Endometrium (tissue), 2 donors: ENCODE data around the gene SDC4.
"Not testable (repeated sequence)": the region's sequence is repeated elsewhere in the genome, so short reads cannot be mapped to it uniquely, and the experiment has no call there.

Experiments
- FAIRE-seq: peaks from 2 replicates; lab custom pipeline; 2012; peaks lifted over from hg19 to GRCh38; lab: Jason Lieb, UNC
- donor health status: control.
- donor health status: control.

Gene SDC4

DNA sequence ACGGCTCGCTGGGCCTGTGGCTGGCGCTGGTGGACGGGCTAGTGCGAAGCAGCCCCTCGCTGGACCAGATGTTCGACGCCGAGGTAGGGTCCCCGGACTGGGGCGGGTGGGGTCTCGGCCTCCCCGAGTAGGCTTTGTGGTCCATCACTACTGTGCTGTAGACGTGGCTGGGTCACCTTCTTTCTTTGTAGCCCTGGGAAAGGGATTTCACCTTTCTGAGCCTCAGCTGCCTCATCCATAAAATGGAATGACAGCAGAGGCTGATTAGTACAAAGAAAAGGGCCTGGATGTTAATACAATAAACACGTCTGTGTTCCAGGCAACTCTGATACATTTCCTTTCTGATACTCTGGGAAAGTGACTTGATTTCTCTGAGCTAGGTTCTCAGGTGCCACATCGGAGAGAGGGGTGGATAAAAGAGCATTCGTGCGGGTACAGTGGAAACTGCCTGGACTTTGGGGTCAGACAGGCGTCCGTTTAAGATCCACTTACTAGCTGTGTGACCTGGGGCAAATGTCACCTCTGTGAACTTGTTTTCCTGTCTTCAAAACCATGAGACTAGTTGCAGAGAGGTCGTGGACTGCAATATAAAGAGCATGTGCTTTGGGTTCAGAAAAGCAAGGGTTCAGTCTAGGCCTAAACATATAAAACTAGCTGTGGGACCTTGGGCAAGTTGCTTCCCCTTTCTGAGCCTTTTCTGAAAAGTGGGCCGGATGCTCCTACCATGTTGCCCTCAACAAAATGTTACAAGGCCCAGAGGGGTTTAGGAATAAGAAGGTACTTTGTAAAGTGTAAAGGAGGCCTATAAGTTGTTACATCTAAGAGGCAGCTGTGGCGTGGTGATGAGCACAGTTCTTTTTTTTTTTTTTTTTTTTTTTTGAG, 15.6 kb upstream of the SDC4 start:
- FAIRE-seq, result no peak

DNA sequence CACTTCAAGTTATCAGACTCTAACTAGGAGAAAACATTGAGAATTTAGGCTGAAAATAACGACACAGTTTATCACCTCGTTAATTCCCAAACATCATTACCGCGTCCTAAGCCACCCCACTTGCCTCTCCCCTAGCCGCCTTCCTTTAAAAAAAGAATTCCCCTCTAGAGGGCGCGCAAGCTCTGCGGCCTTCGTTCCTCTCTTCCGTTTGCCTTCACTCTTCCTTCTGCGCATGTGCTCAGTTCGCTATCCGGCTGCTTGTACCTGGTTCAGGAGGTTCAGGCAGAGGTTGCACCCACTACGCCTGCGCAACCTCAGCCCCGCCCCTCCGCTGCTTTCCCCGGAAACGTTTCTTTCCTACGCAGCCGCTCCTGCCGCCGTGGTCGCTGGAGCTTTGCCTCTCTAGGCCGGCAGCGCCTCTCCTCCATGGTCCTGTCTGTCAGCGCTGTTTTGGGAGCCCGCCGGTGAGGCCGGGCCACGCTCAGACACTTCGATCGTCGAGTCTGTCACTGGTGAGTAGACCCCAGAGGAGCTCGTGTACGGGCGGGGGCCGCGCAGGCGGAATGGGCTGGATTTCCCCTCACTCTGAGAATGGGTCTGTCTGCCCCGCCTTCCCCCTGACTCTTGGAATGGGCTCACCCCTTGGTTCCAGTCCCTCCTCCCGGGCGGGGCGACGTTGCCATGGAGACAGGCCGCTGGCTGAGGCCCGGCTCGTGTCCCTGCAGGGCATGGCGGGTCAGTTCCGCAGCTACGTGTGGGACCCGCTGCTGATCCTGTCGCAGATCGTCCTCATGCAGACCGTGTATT, 14.8 kb upstream of the SDC4 start, which contains the start of gene SYS1:
Gene SYS1, plus strand, starts transcription at position 353 of the 807 bp plus-strand sequence. Its CDS starts 376 bp downstream, at position 729.
- peak; percentile 84 for FAIRE-seq

DNA sequence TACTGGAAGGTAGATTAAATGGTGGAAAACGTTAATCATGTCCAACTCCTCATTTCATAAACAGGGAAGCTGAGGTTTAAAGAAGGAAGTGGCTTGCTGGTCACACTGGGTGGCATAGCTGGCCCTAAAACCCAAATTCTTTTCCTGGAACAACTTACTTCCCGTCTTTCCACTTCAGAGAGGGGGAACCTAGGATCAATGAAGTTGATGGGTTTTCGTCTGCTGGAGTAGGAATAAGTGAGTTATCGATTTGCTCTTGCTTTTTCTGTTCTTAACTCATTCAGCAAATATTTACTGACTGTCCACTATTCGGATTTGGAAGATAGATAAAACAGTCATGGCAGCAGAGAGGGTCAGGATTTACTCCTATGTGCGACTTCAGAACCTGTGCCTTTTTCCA, 13.6 kb upstream of the SDC4 start:
- no peak for FAIRE-seq

DNA sequence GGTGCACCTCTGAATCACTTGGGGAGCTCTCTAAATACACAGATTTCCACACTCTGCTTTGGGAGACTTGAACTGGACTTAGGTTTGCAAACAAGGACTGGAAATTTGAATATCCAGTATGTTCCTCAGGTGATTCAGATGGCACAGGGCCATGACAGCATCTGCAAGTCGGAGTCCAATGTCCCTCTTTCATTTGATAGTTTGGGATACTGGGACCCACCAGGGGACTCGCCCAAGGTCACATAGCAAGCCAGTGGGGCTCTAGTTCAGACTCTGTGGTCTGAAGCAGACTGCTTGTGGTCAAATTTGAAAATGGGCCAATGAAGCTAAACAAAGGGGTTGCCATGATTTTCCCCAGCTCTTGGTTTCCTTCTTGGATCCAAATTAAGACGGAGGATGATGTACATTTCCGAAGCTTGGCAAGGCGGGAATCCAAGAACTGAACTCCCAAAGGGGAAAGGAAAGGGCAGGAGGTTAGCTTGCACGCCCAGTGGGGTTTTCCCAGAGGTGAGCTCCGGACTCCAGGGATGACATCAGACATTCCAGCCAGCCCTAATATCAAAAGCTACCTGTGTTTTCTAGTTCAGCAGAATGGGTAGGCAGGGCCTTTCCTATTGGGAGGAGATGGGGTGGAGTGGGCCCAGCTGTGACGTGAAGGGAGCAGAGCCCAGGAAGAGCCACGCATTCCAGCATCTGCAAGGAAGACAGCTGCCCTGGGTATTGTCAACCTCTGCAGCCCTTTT, 11.4 kb upstream of the SDC4 start:
- no peak for FAIRE-seq

DNA sequence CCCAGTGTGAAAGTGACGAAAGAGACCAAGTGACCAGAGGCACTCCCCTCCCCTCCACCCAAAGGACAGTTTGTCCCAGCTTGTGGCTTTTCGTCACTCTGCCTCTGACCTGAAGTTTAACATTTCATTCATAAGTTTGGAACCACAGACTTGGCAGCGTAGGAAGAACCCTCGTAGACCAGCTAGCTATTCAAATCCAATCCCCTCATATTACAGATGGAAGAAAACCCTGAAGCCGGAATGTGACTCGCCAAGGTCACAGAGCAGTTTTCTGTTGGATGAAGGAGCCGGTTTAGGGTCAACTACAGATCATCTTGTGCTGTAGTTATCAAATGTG, 10.8 kb upstream of the SDC4 start:
- FAIRE-seq, result no peak

DNA sequence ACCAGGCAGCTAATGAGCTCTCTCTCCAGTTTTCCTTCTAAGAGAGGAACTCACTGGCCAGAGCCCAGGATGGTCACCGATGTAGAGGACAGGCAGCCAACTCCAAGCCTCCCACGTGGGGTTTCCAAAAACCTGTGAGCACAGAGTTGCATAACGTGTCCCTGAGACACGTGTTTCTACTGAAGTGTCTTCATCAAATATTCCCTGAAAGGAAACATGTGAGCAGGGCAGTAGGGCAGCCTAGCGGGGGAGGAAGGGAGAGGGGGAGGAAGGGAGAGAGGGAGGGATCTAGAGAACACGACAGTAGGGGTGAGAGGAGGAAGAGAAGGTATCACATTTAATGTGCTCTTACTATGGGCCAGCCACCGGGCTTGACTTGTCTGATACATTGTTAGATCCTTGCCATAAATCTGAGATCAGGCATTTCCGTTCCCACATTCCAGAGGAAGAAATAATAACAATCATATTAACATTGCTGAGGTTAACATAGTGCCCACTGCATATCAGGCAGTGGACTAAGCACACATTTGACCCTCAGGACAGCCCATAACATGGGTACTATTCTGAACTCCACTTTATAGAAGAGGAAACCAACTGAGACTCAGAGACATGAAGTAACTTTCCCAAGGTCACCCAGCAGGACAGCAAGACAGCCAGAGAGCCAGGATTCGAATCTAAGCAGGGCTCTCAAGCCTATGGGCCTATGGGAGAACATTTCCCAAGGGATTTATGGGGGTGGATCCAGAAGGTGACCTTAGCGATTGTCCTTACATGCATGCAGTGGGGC, 10.3 kb upstream of the SDC4 start:
- no peak for FAIRE-seq

DNA sequence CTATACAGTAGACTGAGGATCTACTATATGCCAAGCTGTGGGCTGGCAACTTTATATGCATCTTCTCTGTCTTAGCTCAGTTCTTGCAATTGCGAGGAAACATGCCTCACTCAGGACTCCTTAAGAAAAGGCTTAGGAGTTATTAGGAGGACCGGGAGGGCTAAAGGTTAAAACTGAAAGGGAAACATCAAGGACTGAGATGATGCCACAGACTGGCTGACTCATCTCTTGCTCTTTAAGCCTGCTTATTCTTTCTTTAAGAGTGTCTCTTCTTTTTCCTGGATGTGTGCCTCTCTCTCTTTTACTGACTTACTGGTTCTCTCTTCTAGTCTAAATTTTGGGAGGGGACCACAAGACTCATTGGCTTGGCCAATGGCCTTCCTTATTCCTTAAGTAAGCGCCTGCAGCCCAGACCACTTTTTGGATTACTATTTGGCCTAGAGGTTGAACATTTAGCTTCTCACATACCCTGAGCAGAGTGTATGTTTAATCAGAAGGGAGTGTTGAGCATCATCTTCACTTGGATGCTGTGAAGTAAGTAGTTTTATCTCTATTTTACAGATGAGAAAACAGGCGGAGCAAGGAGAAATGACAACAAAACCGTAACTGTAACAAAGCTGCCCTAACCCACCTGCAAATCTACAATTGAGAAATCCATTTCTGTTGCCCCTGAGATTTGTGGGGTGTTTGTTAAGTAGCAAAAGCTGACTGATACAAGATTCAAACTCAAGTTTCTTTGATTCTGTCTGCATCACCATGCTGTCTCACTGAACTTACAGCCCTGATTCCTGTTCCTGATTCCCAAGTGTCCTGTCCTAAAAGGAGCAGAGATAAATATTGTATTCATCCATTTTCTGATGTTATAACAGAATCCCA, 7.2 kb upstream of the SDC4 start:
- no peak for FAIRE-seq

DNA sequence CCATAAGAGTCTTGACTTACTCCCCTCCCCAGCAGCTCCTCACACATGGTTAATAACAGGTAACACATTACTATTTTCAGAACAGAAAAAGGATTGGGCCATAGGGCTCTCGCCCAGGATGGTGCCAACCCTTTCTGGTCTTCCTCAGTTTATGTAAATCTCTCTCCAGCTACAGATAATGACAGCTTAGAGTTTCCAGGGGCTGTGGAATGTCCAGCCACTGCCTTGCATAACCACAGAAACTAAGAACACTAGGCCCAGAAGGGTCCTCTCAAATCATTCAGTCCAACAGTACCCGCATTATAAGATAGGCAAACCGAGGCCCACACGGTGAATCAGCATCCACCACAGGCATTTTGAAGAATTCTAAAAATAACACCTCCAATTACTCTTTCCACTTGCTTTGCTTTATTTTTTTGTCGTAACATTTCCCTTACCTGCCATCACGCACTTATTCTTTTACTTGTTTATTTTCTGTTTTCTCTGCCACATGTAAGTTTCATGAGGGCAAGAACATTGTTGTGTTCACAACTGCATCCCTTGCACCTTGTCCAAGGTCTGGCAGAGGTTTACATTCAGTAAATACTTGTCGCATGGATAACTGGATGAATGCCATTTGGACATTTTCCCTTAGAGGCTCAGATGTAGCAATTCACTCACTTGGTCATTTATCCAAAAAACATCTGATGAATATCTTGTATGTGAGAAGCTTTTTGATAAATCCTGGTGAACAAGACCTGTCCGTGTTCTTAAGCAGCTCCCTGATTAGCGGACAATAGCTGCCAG, 6.4 kb upstream of the SDC4 start:
- FAIRE-seq, result no peak

DNA sequence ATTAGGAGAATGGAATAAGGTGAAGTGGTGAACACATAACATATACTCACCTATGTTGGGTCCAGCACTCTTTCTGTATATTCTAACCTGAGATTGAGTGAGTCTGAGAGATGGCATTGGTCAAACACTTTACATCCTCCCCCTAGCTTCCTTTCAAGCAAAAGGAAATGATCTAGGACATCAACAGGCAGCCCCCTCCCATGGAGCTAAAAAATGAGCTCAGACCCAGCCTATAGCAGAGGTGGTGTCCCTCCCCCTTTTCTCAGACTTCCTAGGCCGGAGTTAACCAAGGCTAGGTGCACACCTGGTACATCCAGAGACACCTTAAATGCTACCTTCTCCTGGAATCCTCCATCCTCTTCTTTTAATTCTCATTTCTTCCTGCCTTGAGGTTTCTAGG, 5.5 kb upstream of the SDC4 start:
- no peak for FAIRE-seq

DNA sequence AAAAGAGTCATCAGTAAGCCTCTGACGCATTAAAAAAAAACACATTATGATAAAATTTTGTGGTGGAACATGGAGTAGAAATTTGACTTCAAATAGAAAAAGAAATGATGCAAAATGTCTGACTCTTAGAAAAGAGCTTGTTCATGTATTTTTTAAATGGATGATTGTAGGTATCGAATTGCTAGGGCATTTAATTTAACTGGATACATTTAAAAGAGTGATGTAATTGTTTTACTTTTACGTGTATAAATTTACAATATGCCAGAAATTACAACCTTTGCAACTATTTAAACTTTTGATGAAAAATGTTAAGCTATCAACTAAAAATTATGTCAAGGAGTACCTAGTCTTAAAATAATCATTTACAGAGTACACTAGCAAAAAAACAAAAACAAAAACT, 4.5 kb upstream of the SDC4 start:
- FAIRE-seq, result no peak

DNA sequence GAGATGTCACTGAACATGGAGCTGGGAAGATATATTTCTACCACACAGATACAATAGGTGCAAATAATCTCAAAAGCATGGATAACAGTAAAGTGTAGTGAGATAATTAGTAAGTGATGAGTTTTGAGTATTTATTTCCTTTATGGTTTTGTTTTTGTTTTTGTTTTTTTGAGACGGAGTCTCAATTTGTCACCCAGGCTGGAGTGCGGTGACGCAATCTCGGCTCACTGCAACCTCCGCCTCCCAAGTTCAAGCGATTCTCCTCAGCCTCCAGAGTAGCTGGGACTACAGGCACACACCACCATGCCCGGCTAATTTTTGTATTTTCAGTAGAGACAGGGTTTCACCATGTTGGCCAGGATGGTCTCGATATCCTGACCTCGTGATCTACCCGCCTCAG, 2.6 kb upstream of the SDC4 start:
- not testable (repeated sequence) for FAIRE-seq

DNA sequence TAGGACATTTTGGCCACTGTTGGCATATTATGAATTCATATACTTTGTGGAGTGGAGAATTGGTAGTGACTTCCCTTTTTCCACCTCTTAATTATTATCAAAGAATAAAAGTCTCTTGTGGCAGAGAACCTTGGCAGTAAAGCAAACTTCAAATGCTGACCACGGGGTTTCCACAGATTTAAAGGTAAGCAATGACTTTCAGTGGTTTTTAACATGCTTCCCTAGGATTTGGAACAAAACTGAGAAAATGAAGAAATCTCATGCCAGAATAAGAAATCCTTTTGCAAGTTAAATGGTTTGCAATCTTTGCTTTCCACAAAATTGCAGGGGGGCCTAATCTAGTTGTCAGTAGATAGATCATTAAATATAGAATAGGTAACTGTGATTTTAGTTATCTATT, 2.0 kb upstream of the SDC4 start:
- no peak for FAIRE-seq

DNA sequence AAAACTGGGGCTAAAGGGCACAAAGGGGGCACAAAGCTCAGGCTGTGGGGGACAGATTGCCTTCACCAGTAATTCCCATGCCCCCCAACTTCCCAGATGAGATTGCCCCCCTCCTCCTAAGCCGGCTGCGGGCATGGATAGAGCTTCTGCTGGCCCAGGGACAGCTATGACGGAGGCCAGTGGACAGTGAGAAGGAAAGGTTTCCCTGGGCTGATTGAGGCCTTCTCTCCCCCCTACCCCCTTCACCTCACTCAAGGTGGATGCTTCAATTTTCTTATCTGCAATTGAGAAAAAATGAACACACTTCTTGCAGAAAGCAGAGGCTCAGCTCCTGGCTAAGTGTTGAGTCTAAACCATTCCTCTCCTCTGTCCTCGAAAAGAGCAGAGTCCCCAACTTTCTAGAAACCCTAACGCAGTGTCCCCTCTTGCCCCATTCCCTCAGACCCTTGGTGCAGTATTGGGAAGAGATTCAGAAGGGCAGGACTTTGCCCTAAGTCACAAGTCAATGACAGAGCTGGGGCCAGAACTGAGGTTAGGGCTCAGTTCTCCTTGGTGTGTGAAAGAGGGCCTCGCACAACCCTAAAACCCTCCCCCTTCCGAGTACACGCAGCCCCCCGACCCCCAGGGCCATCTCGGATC, 808 bp downstream of the SDC4 start:
- no peak for FAIRE-seq

DNA sequence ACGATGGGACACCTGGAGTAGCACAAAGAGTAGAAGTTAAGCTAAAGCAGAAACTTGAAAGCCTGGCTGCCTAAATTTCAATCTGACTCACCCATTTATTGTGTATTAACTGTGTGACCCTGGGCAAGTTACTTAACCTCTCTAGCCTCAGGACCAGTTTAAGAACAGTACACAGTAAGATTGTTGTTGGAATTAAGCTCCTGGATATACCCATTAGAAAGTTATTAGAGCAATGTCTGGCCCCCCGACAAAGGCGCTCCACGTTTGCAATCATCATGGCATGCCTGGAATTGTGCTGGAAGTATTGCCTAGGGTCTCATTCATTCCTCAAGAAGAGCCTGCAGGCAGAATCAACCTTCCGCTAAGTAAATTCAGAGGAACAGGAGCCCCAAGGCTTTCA, 1.4 kb downstream of the SDC4 start:
- no peak for FAIRE-seq

DNA sequence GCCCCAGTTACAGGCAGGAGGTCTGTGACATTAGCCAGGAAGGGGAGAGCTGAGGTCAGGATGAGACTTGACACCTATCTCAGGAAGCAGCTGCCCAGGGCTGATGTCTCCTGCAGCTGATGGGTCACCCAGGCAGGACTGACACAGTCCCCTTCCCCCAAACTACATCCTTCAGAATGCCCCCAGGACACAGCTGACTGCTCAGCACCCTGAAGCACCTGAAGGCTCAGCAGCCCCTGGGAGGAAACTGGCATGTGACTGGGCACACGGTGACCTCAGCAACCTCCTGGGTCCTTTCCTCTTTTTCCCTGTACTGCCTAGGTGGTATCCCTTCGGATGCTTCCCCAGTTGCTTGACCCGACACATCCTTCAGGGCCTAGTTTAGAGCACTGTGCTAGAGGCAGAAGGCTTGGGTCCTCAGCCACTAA, 1.9 kb downstream of the SDC4 start:
- no peak for FAIRE-seq

DNA sequence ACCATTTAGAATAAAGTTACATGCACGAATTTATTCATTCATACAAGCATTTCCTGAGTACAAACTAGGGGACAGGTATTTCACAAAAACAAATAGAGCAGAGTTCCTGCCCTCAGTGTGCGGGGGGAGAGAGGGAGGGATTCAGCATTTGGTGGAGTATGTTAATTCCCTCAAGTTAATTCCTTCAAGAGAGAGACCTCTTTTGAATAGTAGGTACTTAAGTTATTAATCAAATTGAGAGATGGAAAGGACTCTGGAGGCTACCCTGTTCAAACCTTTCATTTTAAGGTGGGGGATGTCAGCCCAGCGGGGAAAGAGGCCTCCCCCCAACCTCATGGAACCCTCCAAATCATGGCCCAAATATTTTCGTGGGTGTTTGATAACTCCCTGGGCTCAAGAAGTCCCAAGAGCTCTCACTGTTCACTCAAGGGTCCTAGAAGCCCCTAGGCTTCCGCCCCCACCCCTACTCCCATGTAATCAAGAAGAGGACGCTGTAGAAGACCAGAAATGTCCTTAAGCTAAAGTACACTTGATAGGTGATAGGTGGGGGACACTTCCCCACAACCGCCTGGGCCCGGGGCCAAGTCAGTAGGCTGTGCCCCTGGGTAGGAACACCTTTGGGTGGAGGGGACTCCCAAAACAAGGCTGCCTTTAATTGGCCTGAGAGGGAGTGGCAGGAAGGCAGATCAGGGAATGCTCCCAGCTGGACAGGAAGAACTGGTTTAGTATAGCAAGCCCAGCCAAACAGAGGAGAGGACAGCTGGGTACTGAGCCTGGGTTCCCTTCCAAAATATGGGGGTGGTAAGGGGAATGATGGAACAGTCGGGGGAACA, 2.9 kb downstream of the SDC4 start:
- FAIRE-seq, result no peak

DNA sequence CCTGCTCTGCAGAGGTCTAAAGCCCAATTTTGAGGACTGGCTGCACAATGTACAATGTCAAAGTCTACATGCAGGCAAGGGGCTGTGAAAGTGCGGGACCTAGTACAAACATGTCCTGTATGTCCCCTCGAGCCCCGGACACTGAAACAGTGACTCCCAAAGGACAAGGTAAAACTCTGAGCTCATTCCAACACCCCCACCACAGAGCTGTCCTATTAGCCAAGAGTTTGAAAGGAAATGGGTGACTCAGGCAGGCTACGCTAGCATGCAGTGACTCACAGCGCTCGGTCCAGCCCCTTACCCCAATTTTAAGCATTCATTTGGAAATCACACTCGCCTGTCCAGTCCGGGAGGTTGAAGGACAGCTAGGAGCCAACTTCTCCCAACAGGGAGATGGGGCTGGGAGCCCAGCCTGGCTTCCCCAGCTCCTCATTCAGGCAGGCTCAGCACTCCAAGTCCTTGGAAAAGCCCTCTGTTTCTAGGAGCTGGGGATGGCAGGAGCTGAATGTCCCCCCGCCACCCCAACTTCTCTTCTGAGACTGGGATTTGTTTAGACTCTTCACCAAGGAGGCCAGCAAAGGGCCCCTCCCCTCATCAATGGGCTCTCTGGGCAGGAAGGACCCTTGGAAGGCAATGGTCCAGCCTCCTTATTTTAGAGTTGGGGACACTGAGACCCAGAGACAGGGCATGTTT, 3.9 kb downstream of the SDC4 start:
- FAIRE-seq, result no peak
